HG03135 (cell line): ENCODE results near the gene AMHR2.
"Not testable (repeated sequence)": the region's sequence is repeated elsewhere in the genome, so short reads cannot be mapped to it uniquely, and the experiment has no call there.

Experiments used
- ATAC-seq: cut with Tn5 transposase; IDR thresholded peaks from one replicate; pipeline ENCODE4 v1.9.1; 2021; ENCODE audit warnings: mild to moderate bottlenecking, moderate library complexity; ENCODE audit not compliant: unreplicated experiment

Gene AMHR2

DNA sequence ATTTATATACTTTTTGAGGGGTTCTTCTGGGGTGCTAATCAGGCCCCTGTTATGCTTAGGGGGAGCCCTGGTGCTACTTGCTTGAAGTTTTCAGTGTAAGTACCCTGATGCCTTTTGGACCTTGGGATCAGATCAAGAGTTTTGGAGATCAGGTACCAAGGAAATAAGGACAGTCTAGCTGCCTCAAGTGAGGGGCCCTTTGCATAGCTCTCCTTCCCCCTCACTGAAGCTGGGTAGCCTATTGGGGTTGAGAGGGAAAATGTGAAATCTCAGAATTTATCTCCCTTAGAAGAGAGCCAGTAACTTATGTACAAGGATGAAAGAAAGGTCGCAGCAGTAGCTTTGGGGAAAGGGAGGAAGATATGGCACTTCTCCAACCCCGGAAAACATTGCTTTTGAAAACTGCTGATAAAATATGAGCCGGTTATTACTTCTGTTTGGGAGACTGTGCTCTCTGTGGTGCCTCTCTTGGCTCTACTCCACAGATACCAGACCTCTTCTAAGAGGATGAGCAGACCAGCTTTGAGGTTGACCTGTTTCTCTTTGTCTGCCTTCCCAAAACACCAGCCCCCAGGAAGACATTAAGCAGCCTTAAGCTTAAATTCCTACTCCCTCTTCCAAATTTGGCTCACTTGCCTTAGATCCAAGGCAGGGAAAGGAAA lies 8.8 kb upstream of the AMHR2 start:
- no peak for ATAC-seq

DNA sequence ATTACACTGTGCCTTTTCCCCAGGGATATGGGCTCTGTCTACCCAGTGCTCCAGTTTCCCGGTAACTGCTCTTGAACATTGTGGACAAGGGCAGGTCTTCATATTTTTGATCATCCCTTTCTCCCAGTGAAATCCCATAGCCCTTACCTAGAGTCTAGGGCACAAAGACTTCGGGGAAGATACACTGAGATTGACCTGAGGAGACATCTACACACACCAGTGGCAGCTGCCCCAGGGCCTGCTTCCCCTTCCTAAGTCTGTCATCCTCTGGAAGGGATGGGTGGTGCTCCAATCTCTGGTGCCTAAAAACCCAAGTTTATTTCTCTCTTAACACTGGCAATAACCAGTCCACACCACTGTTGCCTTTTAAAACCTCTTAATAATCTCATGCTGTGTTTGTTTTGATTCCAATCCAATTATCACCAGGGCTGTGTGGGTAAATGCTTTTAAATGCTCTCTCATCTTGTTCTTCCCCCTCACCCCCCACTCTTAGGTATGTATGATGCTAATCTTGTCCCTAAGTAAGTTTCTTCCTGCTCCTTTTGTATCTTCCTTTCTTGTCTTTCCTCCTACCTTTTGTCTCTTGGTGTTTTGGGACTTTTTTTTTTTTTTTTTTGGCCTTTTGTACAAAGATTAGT lies 7.8 kb upstream of the AMHR2 start:
- not testable (repeated sequence) for ATAC-seq

DNA sequence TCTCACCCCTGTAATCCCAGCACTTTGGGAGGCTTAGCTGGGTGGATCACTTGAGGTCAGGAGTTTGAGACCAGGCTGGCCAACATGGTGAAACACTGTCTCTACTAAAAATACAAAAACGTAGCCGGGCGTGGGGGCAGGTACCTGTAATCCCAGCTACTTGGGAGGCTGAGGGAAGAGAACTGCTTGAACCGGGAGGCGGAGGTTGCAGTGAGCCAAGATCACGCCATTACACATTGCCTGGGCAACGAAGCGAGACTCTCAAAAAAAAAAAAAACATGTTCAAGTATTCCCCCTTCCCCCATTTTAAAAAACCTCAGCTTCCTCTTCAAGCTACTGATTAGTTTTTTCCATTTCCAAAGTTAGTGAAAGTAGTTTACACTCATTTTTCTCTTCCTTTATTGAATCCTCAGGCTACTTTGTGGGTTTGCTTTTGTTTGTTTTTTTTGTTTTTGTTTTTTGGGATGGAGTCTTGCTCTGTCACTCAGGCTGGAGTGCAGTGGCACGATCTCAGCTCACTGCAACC lies 6.3 kb upstream of the AMHR2 start:
- ATAC-seq, result not testable (repeated sequence)

DNA sequence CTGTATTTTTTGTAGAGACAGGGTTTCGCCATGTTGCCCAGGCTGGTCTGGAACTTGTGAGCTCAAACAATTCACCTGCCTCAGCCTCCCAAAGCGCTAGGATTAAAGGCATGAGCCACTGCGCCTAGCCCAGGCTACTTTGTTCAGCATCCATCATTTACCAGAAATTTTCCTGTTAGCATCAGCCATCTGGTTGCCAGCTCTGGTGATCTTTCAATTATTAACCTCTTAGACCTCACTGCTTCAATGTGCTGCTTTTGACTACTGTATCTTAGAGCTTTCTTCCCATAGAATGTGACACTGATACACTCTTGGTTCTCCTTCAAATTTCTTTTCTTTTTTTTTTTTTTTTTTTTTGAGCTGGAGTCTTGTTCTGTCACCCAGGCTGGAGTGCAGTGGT lies 5.4 kb upstream of the AMHR2 start:
- ATAC-seq, result no peak

DNA sequence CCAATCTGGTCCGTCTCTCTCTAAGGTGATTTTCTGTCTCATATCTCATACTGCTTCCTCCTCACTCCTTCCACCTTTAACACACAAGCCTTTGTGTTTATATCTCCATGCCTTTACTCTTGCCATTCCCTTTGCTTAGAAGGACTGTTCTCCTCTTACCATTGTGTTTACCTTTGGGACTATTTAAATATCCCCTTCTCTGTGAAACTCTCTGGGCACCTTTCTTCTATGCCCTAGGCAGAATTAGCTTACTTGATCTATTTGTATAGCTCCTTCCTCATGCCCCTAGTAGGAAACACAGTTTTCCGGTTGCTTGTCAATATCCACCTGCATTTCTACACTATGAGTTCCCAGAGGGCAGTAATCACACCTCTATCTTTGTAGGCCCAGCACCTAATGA lies 3.9 kb upstream of the AMHR2 start:
- no peak for ATAC-seq

- not testable (repeated sequence) for ATAC-seq
These were observed 1.4 kb upstream of the AMHR2 start for GRCh38 chr12:53422247-53422646.

GRCh38 chr12:53424626-53425514 lies 1.2 kb downstream of the AMHR2 start:
- ATAC-seq, result no peak

DNA sequence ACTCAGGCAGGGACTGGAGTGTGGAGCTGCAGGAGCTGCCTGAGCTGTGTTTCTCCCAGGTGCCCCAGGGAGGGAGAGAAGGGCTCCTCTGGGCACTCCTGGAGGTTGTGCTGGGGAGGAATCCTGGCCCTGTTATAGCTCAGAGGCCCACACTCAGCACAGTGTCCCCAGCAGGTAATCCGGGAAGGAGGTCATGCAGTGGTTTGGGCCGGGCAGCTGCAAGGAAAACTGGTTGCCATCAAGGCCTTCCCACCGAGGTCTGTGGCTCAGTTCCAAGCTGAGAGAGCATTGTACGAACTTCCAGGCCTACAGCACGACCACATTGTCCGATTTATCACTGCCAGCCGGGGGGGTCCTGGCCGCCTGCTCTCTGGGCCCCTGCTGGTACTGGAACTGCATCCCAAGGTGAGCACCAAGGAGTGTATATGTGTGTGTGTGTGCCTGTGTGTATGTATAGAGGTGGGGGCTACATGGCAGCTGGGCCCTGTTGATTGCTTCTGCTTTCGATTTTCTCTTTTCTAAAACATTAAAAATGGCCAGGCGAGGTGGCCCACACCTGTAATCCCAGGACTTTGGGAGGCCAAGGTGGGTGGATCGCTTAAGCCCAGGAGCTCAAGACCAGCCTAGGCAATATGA lies 2.0 kb downstream of the AMHR2 start:
- ATAC-seq, result no peak

DNA sequence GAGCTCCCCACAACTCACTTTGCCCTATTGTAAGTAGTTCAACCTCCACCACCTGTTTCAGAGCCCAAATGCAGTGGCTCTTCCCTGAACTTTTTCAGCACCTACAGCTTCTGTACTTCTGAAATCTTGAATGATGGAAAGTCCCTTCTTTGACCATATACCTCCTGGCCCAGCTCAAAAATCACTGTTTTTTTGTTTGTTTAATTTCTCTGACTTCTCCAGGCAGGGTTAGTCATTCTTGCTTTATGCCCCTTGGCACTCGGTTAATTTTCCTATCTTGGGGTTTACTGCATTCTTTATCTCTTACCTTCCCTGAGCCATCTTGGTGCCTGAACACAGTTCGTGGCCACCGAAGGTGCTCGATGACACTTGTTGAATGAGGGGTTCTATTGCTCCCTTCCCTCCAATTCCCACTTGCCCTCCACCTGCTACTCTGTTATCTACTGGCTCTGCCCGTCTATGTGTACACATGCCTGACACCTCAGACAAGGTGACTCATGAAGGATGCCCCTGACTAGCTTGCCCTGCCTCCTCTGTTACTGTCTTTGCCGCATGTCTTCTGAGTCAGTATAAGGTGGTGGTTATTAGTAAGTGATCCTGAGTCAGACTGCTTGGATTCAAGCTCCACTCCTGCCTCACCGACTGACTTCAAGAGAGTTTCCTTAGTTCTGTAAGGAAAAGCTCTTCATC lies 4.4 kb downstream of the AMHR2 start:
- ATAC-seq, result no peak

DNA sequence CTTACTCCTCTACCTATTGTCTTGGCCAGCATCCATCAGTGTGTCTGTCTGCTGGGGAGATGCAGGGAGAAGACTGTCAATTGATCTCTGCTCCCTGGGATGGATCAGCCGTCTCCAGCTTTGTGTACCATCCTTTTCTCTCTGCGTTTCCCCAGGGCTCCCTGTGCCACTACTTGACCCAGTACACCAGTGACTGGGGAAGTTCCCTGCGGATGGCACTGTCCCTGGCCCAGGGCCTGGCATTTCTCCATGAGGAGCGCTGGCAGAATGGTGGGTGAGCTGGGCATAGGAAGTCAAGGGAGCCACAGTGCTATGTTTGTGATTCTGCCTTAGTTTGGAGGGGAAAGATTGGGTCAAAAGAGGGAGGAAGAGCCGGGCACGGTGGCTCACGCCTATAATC lies 5.1 kb downstream of the AMHR2 start:
- ATAC-seq, result no peak

DNA sequence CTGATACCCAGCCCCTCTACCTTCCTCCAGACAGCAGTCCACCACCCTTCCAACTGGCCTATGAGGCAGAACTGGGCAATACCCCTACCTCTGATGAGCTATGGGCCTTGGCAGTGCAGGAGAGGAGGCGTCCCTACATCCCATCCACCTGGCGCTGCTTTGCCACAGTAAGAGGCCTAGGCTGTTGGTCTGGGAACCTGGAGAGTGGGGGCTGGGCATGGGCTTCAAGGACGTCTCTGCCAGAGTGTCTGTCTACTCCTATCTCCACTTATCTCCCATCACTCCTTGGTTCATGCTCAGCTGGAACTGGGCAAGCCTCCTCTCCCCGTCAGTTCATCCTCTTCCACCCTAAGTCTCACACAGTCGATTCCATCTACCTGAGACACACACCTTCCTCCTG lies 6.5 kb downstream of the AMHR2 start:
- no peak for ATAC-seq

- no peak for ATAC-seq
These were observed 7.5 kb downstream of the AMHR2 start for GRCh38 chr12:53431187-53431586.

GRCh38 chr12:53435326-53435725 lies 11.7 kb downstream of the AMHR2 start:
- ATAC-seq, result not testable (repeated sequence)

GRCh38 chr12:53439582-53439981 lies 15.9 kb downstream of the AMHR2 start:
- not testable (repeated sequence) for ATAC-seq

DNA sequence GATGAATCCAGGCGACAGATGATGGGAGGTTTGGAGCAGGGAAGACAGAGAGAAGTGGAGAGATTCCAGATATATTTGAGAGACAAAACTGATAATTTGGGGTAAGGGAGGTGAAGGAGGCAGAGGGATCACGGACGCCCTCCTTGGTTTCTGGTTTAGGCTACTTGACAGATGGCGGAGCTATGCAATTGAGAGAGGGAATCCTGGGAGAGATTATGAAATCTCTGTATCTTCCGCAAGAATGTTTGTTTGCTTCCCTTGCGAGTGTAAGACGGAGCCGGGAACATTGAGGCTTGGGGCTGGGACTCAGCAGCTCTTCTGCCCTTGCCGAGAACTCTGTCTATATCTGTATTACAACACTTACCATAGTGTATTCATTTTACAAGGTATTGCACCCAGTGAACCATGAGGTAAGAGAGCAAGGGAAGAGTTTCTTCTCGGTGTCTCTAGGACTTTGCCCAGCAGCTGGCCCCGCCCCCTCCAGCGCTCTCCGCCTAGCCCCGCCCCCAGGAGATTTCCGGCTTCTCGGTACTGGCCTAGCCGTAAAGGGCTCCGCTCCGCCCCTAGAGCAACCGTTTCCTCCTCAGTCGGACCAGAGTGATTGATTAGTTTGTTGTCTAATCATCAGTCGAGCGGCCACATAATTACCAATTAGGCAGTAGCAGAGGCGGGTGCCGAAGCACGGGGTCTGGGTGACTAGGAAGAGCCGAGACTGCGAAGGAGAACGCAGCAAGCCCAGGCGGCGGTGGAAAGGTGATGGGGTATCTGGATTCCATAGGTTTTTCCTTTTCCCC lies 17.6 kb downstream of the AMHR2 start, which contains the start of gene PRR13:
PRR13 (plus strand) TSS at position 695 of the 794 bp plus-strand sequence. CDS start 981 bp downstream, outside the sequence.
- ATAC-seq, result peak; percentile 99

DNA sequence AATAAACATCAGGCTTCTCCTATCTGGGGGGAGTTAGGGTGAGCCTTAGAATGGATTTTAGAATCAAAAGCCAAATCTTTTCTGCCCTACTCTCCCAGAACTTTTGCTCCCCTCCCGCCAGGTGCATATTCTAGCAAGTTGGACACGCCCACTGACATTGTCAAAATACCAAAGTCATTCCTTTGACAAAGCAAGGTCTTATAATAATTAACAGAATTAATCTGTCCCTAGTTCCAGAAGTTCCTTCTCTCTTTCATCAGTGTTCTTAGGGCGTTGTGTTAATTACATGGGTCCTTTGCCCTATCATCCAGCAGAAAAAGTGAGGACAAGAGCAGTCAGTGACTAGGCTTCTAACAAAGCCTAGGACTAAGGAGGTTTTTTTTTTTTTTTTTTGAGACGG lies 20.3 kb downstream of the AMHR2 start:
- ATAC-seq, result no peak

DNA sequence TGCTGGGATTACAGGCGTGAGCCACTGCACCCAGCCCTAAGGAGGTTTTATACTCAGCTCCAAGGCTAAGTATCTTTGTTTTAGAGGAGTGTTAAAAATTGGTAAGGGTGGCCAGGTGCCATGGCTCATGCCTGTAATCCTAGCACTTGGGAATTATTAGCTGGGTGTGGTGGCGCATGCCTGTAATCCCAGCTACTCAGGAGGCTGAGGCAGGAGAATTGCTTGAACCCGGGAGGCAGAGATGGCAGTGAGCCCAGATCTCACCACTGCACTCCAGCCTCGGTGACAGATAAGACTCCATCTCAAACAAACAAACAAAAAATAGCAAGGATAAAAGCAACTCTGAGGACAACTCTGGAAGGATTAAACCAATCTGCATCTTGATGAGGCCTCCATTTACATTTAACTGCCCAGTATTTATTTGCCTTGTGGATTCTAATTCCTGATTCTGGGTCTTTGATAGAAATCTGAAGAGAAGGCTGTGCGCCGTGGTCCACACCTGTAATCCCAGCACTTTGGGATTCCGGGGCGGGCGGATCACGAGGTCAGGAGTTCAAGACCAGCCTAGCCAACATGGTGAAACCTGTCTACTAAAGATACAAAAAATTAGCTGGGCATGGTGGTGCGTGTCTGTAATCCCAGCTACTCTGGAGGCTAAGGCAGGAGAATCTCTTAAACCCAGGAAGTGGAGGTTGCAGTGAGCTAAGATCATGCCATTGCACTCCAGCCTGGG lies 21.1 kb downstream of the AMHR2 start:
- ATAC-seq, result not testable (repeated sequence)

- no peak for ATAC-seq
These were observed 27.3 kb downstream of the AMHR2 start for GRCh38 chr12:53450936-53451335.

DNA sequence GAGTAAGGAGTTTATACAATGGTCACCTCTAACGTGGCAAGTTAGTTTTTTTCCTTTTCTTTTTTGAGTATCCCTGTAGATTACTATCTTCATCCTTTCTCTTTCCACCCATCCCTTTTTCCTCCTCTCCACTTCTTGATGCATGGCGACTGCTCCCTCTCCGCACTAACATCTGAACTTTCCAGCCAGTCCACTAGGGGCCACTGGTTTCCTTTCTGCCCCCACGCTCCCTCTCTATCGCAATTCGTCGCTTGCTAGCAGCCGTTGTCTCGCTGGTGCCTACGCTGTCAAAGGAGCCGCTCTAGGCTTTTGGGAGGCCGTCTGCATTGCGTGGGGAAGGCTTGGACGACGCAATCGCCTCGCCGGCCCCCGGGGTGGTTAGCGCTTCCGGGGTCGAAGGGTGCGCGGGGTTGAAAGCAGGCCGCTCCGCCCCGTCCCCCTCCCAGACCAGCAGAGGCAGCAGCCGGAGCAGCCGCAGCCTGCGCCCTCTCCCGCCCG lies 28.1 kb downstream of the AMHR2 start, which contains the start of gene PCBP2:
PCBP2 (plus strand) TSS at position 442 of the 498 bp plus-strand sequence. CDS start 2,699 bp downstream, outside the sequence.
- peak; percentile 95 for ATAC-seq
